ENCODE measurements around the gene TIGD3.

DNA sequence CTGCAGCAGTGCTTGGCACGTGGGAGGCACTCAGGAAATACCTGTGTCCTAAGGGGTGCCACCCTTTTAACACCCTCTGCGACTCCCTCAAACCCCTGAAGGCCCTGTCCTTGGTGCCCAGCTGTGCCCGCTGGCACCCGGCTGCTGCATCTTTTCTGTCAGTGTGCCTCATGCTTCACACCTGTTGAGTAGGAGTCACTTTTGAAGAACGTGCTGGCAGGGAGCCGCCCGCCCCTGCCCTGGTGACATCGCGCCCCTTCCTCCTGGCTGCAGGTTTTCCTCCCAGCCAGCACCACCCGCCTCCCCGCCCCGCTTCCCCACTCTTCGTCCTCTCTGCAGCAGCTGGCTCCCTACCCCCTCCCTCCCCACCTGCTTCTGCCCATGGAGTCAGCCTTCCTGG, 49.7 kb downstream of the TIGD3 start:
- TF ChIP-seq, protein P1, sequence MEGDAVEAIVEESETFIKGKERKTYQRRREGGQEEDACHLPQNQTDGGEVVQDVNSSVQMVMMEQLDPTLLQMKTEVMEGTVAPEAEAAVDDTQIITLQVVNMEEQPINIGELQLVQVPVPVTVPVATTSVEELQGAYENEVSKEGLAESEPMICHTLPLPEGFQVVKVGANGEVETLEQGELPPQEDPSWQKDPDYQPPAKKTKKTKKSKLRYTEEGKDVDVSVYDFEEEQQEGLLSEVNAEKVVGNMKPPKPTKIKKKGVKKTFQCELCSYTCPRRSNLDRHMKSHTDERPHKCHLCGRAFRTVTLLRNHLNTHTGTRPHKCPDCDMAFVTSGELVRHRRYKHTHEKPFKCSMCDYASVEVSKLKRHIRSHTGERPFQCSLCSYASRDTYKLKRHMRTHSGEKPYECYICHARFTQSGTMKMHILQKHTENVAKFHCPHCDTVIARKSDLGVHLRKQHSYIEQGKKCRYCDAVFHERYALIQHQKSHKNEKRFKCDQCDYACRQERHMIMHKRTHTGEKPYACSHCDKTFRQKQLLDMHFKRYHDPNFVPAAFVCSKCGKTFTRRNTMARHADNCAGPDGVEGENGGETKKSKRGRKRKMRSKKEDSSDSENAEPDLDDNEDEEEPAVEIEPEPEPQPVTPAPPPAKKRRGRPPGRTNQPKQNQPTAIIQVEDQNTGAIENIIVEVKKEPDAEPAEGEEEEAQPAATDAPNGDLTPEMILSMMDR (optimal IDR thresholded peaks at IDR 0.05 in 1 of 3, IDR thresholded peaks at IDR 0.05 in 1 of 3, conservative IDR thresholded peaks at IDR 0.05 in 1 of 3; ENCODE audit: extremely low read depth in 1 of 3, insufficient read depth in 2 of 3, low read length in 3 of 3): no peak
- TF ChIP-seq EZH2 (IDR thresholded peaks at IDR 0.05; ENCODE audit: low read length): no peak
